GM10266 (cell line): Measurements from ENCODE around the gene FAM210B.

Experiments used
- DNase-seq: peaks from one replicate; pipeline ENCODE4 v3.0.0; 2012; ENCODE audit errors: extremely low spot score
- CTCF ChIP-seq: IDR thresholded peaks from 2 replicates; pipeline ENCODE4 v1.5.1; 2012; ENCODE audit warnings: mild to moderate bottlenecking, low read depth; ENCODE audit not compliant: control insufficient read depth, insufficient read depth; ENCODE audit errors: missing control alignments

The FAM210B gene

GRCh38 chr20:56414842-56415765 lies 56.3 kb downstream of the FAM210B start:
- DNase-seq, result no peak
- TF ChIP-seq CTCF, result no peak

GRCh38 chr20:56417402-56417801 lies 58.6 kb downstream of the FAM210B start:
- TF ChIP-seq CTCF, result no peak

GRCh38 chr20:56417911-56418310 lies 59.1 kb downstream of the FAM210B start:
- DNase-seq, result no peak
- TF ChIP-seq CTCF, result no peak

More at GRCh38 chr20:56417402-56417801, 58.6 kb downstream of the FAM210B start:
- no peak for DNase-seq
